HG02852 (cell line): ENCODE results near the gene ZNF3.

Experiments
- ATAC-seq: cut with Tn5 transposase; IDR thresholded peaks from one replicate; pipeline ENCODE4 v1.9.1; 2021; ENCODE audit warnings: mild to moderate bottlenecking, moderate library complexity; ENCODE audit not compliant: unreplicated experiment

ZNF3 gene

GRCh38 chr7:100111156-100111555, 29.6 kb upstream of the ZNF3 start:
- no peak for ATAC-seq

DNA sequence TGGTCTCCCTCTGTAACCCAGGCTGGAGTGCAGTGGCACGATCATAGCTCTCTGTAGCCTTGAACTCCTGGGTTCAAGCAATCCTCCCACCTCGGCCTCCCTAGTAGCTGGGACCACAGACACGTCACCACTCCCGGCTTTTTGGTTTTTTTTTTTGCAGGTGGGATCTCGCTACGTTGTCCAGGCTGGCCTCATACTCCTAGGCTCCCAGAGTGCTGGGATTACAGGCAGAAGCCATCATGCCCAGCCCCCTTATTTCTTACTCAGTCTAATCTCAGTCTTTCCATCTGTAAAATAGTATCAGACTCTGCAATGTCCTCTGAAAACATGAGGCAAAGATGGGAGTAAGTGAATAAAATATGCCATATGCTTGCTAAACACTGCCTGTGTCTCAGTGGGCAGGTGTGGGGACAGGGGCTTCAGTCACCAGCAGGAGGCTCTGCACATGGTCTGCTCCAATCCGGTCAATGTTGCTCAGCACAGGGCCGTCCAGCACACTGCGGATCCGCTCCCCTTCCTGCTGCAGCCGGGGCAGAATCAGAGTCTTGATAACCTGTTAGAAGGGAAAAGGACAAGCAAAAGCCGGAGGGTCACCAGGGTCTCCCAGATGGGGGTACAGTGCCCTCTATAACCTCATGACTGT, 28.1 kb upstream of the ZNF3 start:
- no peak for ATAC-seq

DNA sequence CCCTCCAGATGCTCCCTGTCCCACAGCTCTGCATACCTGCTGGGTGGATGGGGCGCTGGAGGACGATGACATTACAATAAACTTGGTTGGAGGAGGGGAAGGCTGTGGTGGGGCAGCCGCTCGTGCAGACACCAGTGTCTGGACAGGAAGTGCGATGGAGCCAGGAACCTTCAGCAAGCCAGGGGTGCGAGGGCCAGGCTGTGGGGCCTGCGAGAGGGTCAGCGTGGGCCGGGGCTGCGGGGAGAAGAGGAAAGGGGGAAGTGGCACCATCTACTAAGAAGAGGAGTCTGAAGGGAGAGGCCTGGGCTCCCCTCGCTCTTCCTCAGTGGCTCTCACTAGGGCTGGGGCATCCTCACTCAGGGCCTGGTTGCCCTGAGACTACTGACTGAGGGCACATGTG, 26.4 kb upstream of the ZNF3 start:
- ATAC-seq: no peak

- no peak for ATAC-seq
These were observed 25.7 kb upstream of the ZNF3 start for GRCh38 chr7:100107125-100107737.

GRCh38 chr7:100106633-100107032, 25.1 kb upstream of the ZNF3 start:
- ATAC-seq: no peak

GRCh38 chr7:100105534-100105933, 24.0 kb upstream of the ZNF3 start:
- ATAC-seq: no peak

- ATAC-seq: no peak
These were observed 21.7 kb upstream of the ZNF3 start for GRCh38 chr7:100102950-100103840.

- ATAC-seq: peak; percentile 83
These were observed 19.7 kb upstream of the ZNF3 start, which contains the start of the genes AP4M1 and MCM7 for GRCh38 chr7:100101016-100101862. Gene AP4M1, plus strand, starts transcription at chr7:100101643. Its CDS starts 72 bp downstream, at chr7:100101715. Gene MCM7, minus strand, starts transcription at chr7:100101397. Its CDS starts 103 bp downstream, at chr7:100101294.

GRCh38 chr7:100100420-100101015, 19.0 kb upstream of the ZNF3 start:
- ATAC-seq: peak; percentile 63

- no peak for ATAC-seq
These were observed 17.9 kb upstream of the ZNF3 start for GRCh38 chr7:100099452-100099851.

DNA sequence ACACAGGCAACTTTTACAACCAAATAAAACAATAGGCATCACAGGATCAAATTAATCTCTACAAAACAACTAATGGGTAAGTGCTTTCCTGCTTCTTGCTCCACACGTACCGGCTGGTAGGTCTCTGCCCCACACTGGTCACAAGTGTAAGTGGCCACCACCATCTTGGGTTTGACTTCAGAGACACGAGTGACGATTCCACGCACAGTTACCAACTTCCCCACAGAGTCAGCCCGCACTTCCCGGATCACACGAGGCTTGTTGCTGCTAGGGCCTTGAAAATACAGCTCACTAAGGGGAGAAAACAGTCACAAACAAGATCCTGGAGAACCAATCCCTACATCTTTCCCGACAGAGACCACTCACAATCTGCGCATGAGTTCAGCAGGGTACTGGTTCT, 17.4 kb upstream of the ZNF3 start:
- ATAC-seq: no peak

- no peak for ATAC-seq
These were observed 14.2 kb upstream of the ZNF3 start for GRCh38 chr7:100095704-100096103.

GRCh38 chr7:100095289-100095688, 13.8 kb upstream of the ZNF3 start:
- ATAC-seq: no peak

GRCh38 chr7:100093925-100094486, 12.5 kb upstream of the ZNF3 start:
- ATAC-seq: no peak

DNA sequence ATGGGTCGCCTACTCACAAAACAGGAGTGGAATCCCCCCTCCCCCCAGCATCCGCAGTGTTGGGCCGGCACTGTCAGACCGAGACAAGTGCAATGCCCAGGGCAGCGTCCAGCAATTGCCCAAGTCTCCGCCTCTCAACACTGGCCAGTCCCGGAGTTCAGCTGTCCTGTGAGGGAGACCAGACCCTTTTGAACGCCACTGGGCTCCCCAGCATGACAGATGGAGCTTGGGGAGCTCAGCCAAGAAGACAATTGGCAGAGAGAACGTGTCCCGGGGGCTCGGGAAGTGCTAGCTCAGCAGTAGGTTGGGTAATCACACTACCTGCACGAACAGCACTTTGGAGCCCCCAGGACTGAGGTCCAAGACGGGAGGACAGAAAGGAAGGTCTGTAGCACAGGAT, 12.0 kb upstream of the ZNF3 start:
- no peak for ATAC-seq

DNA sequence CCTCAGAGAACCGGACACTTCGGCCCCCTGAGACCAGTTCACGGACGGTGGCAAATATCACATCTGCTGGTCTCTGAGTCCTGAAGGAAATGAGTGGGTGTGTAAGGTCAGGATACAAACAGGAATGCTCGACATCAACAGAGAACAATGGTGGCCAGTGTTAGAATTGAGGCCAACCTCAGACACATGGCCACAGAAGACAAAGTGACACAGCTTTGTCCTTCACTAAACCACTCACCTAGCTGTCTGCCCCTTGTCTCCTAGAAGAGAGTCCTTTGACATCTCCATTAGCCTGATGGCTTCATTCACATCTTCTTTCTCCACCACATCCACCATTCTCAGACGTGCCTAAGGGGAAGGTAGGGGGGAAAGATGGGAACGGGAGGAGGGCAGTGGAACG, 11.5 kb upstream of the ZNF3 start:
- ATAC-seq: no peak

DNA sequence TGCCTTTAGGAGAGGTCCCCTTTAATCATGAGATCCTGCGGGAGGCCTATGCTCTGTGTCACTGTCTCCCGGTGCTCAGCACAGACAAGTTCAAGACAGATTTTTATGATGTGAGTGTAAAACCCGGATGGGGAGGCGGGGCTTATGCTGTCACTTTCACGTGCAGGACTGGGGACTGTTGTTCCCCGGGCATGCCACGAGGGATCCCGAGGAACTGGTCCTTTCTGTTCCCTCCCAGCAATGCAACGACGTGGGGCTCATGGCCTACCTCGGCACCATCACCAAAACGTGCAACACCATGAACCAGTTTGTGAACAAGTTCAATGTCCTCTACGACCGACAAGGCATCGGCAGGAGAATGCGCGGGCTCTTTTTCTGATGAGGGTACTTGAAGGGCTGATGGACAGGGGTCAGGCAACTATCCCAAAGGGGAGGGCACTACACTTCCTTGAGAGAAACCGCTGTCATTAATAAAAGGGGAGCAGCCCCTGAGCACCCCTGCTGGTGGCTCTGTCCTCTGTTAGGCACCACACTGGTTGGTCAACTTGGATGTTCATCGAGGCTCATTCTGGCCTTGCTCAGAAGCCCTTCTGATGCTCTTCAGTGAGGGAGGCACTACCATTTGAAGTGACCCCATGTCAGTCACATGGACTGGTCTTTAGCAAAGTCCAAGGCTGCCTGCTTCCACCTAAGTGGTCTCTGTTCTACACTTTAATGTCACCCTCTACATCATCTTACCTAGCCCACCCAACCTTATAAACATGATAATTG, 10.1 kb upstream of the ZNF3 start:
- ATAC-seq: no peak

DNA sequence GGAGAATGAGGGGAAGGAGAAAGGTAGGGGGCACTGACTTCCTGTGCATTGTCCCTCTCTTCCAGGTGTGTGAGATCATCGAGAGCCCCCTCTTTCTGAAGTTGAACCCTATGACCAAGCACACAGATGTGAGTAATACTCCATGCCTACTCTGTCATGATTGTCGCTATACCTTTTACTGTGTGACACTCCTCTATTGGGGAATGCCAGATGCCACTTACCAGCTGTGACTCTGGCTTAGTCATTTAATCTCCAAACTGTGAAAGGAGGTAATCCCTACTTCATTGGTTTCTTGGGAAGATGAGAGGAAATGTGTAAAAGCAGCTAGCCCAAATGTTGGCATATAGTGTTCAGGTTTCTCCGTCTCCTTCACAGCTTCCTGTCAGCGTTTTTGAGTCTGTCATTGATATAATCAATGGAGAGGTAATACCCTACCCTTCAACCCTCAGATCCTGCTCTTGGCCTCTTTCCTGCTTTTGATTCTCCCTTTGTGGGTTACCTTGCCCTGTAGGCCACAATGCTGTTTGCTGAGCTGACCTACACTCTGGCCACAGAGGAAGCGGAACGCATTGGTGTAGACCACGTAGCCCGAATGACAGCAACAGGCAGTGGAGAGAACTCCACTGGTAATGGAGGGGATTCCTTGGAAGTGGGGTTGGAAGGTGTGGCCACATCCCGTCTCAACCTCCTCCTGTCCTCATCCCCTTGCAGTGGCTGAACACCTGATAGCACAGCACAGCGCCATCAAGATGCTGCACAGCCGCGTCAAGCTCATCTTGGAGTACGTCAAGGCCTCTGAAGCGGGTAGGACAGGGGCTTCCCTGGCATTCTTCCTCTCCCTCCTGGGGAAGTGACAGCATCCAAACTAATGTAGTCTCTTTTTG, 9.2 kb upstream of the ZNF3 start:
- no peak for ATAC-seq
